Sigmoid colon (tissue), 7 donors: ENCODE results near the gene LIPG. TPM values are rescaled to one million over a fixed set of nuclear protein-coding genes. Genes with fewer than 3 reads are reported as not detected.
"Not testable (repeated sequence)": the region's sequence is repeated elsewhere in the genome, so short reads cannot be mapped to it uniquely, and the experiment has no call there.

Experiments used
- DNase-seq: peaks from one replicate; pipeline ENCODE4 v3.0.0-alpha.2; 2019
- H3K27ac ChIP-seq, 4 donors: fragments of 200-600 bp; sonication (generic); one replicate each; pipeline ENCODE4 v1.5.1; 2016 to 2019; ENCODE audit warnings: mild to moderate bottlenecking in 1 of 4
- H3K27me3 ChIP-seq, 3 donors: fragments of 200-600 bp; sonication (generic); one replicate each; pipeline ENCODE4 v1.5.1; 2019; ENCODE audit warnings: mild to moderate bottlenecking in 1 of 3
- H3K36me3 ChIP-seq, 4 donors: fragments of 200-600 bp; sonication (generic); one replicate each; pipeline ENCODE4 v1.5.1; 2016 to 2019
- H3K4me1 ChIP-seq, 4 donors: fragments of 200-600 bp; sonication (generic); one replicate each; pipeline ENCODE4 v1.5.1; 2017 to 2019
- H3K4me3 ChIP-seq, 4 donors: fragments of 200-600 bp; sonication (generic); one replicate each; pipeline ENCODE4 v1.5.1; 2017 to 2019; ENCODE audit warnings: mild to moderate bottlenecking in 2 of 4, moderate library complexity in 1 of 4
- H3K9me3 ChIP-seq, 4 donors: fragments of 200-600 bp in 3 of 4; sonication (generic) in 3 of 4; one replicate each; pipeline versions ENCODE4 v1.5.1 to v1.6.1; 2013 to 2019
- CTCF ChIP-seq, 4 experiments: fragments of 450-650 bp in 3 of 4; fragments of 200-600 bp in 1 of 4; IDR thresholded peaks; one replicate each; pipeline ENCODE4 v1.5.1; 2016 to 2019; ENCODE audit warnings: antibody characterized with exemption in 4 of 4, mild to moderate bottlenecking in 3 of 4, moderate library complexity in 2 of 4
- EP300 ChIP-seq, 4 donors: sonication (generic); formaldehyde crosslinking; IDR thresholded peaks; one replicate each; pipeline ENCODE4 v1.6.1; 2017; ENCODE audit warnings: antibody characterized with exemption in 4 of 4
- POLR2A ChIP-seq, 2 donors: fragments of 450-650 bp; IDR thresholded peaks; one replicate each; pipeline ENCODE4 v1.6.1; 2016; ENCODE audit warnings: antibody characterized with exemption in 2 of 2, mild to moderate bottlenecking in 2 of 2, moderate library complexity in 2 of 2
- POLR2AphosphoS5 ChIP-seq, 4 donors: sonication (generic); formaldehyde crosslinking; IDR thresholded peaks; one replicate each; pipeline ENCODE4 v1.6.1; 2017; ENCODE audit warnings: antibody characterized with exemption in 4 of 4
- WGBS, 2 donors: extraction: QIAGEN DNeasy Blood & Tissue Kit; methylation state at CpG; one replicate each; pipeline ENCODE4 v1.1.7; 2013; 5-methylcytosine and 5-hydroxymethylcytosine counted together
- intact Hi-C: fragments of 100-400 bp; cut with DNase I; formaldehyde crosslinking; loops from one replicate; pipeline ENCODE4 v1.15.1; 2023
- polyA plus RNA-seq, 3 donors: library from polyadenylated mRNA; stranded (reverse); fragments of 200-250 nt; gene quantifications; one replicate each; pipeline ENCODE4 v1.2.3, GENCODE V29; 2013
- total RNA-seq, 4 donors: library from RNA; depleted of rRNA; stranded (reverse); fragments of >200 nt; gene quantifications; one replicate each; pipeline ENCODE4 v1.1.0, GENCODE V29; 2016
- donor health status: healthy with polysubstance abuse.
- donor health status: Bipolar disorder and iron deficiency.
- donor health status: healthy.

Gene LIPG
- total and polyA plus RNA-seq, 7 donors: under 0.01 to 21.9 (median 2.4) TPM

GRCh38 chr18:49572611-49573345, 10.9 kb downstream of the LIPG start:
- H3K27ac ChIP-seq: no peak overlapping the region
- no peak for TF ChIP-seq EP300 (IDR thresholded peaks at IDR 0.05)
- TF ChIP-seq CTCF (IDR thresholded peaks at IDR 0.05): no peak
- no peak for TF ChIP-seq POLR2AphosphoS5 (IDR thresholded peaks at IDR 0.05)
- TF ChIP-seq POLR2A (IDR thresholded peaks at IDR 0.05): no peak
- WGBS, 2 donors: 88 to 89% methylated on average over 11 of the region's 11 CpGs
- no peaks in the 10 kb centered on the region for H3K4me1 ChIP-seq
- intact Hi-C loops: no loop called here
- no peak overlapping the region for H3K4me3 ChIP-seq
- DNase-seq: no peak
- H3K36me3 ChIP-seq: no peaks in the 10 kb centered on the region
- H3K9me3 ChIP-seq: no peaks in the 10 kb centered on the region
- no peaks in the 10 kb centered on the region for H3K27me3 ChIP-seq

DNA sequence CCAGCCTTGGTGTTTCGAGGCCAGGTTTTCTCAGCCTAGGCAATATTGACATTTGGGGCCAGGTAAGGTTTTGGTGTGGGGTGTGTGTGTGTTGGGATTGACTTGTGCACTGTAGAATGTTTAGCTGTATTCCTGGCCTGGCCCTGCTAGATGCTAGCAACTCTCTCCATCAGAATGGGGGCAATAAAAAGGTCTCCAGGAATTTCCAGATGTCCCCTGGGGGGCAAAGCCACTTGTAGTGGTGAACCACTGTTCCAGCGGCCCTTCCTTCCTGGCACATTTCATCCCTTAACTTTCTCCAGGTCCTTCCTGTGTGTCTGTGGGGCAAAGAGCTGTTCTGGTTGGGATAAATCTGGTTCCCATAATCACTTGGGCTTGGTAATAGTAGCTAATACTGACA, 12.0 kb downstream of the LIPG start:
- no peaks in the 10 kb centered on the region for H3K4me1 ChIP-seq
- intact Hi-C loops: no loop called here
- H3K36me3 ChIP-seq: no peaks in the 10 kb centered on the region
- no peak overlapping the region for H3K4me3 ChIP-seq
- WGBS, 2 donors: 91 to 93% methylated on average over 2 of the region's 2 CpGs
- DNase-seq: no peak
- no peak overlapping the region for H3K27ac ChIP-seq
- no peaks in the 10 kb centered on the region for H3K9me3 ChIP-seq
- TF ChIP-seq POLR2AphosphoS5 (IDR thresholded peaks at IDR 0.05): no peak
- no peak for TF ChIP-seq POLR2A (IDR thresholded peaks at IDR 0.05)
- no peak for TF ChIP-seq CTCF (IDR thresholded peaks at IDR 0.05)
- no peak for TF ChIP-seq EP300 (IDR thresholded peaks at IDR 0.05)
- H3K27me3 ChIP-seq: no peaks in the 10 kb centered on the region

- not testable (repeated sequence) for H3K36me3 ChIP-seq, H3K4me3 ChIP-seq
- 71 to 86% methylated on average over 2 of the region's 2 CpGs for WGBS, 2 donors
Observed at GRCh38 chr18:49579041-49579440, 17.2 kb downstream of the LIPG start.

DNA sequence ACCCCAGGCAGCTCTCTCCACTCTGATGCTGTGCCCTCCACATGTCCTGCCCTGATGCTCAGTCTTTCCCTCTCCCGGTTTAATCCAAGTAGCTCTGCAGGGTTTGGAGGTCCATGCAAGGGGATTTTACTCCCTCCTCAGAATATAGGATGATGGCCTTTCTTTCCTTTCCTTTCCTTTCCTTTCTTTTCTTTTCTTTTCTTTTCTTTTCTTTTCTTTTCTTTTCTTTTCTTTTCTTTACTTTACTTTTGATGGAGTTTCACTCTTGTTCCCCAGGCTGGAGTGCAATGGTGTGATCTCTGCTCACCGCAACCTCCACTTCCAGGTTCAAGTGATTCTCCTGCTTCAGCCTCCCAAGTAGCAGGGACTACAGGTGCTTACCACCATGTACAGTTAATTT, 17.7 kb downstream of the LIPG start:
- H3K9me3 ChIP-seq, intact Hi-C loops, H3K4me3 ChIP-seq, DNase-seq, H3K27me3 ChIP-seq, H3K4me1 ChIP-seq, H3K36me3 ChIP-seq, H3K27ac ChIP-seq: not testable (repeated sequence)
- 92 to 98% methylated on average over 2 of the region's 2 CpGs for WGBS, 2 donors

More at GRCh38 chr18:49579041-49579440, 17.2 kb downstream of the LIPG start:
- DNase-seq, H3K9me3 ChIP-seq, intact Hi-C loops, H3K27me3 ChIP-seq, H3K4me1 ChIP-seq, H3K27ac ChIP-seq: not testable (repeated sequence)

- H3K4me1 ChIP-seq: no peaks in the 10 kb centered on the region
- TF ChIP-seq POLR2A (IDR thresholded peaks at IDR 0.05) (no peak), CTCF (IDR thresholded peaks at IDR 0.05) (no peak), EP300 (IDR thresholded peaks at IDR 0.05) (no peak), POLR2AphosphoS5 (IDR thresholded peaks at IDR 0.05) (no peak)
- no peaks in the 10 kb centered on the region for H3K36me3 ChIP-seq
- intact Hi-C loops: no loop called here
- H3K27ac ChIP-seq: no peak overlapping the region
- no peaks in the 10 kb centered on the region for H3K9me3 ChIP-seq
- DNase-seq: no peak
- WGBS, 2 donors: 46 to 68% methylated on average over 1 of the region's 1 CpG
- no peaks in the 10 kb centered on the region for H3K27me3 ChIP-seq
- no peak overlapping the region for H3K4me3 ChIP-seq
Observed at GRCh38 chr18:49580279-49580678, 18.4 kb downstream of the LIPG start.

DNA sequence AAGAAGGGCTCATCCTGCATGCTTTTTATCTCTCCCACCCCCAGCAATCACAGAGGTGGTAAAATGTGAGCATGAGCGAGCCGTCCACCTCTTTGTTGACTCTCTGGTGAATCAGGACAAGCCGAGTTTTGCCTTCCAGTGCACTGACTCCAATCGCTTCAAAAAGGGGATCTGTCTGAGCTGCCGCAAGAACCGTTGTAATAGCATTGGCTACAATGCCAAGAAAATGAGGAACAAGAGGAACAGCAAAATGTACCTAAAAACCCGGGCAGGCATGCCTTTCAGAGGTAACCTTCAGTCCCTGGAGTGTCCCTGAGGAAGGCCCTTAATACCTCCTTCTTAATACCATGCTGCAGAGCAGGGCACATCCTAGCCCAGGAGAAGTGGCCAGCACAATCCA, 19.5 kb downstream of the LIPG start:
- H3K36me3 ChIP-seq: no peaks in the 10 kb centered on the region
- H3K27me3 ChIP-seq: no peaks in the 10 kb centered on the region
- WGBS, 2 donors: 49 to 77% methylated on average over 7 of the region's 7 CpGs

More for the DNA sequence above, 19.5 kb downstream of the LIPG start:
- Histone ChIP-seq H3K4me3 (no peak overlapping the region), H3K4me1 (no peaks in the 10 kb centered on the region), H3K27ac (no peak overlapping the region), H3K9me3 (no peaks in the 10 kb centered on the region)
- no peak for DNase-seq
- intact Hi-C loops: no loop called here
- TF ChIP-seq EP300 (IDR thresholded peaks at IDR 0.05) (no peak), POLR2A (IDR thresholded peaks at IDR 0.05) (no peak), CTCF (IDR thresholded peaks at IDR 0.05) (no peak), POLR2AphosphoS5 (IDR thresholded peaks at IDR 0.05) (no peak)
